ENCODE data around the gene S100A10. TPM values are rescaled to one million over a fixed set of nuclear protein-coding genes. Genes with fewer than 3 reads are reported as not detected.
A peak's percentile ranks its signal among the peaks of the same experiment; 100 is the strongest.

Gene S100A10
- total RNA-seq, 4 donors from 2014 or later: 11.2 to 64.0 (median 35.6) TPM

GRCh38 chr1:152022474-152022873 is 28.8 kb upstream of the S100A10 start:
- TF ChIP-seq POLR2A (IDR thresholded peaks at IDR 0.05) (no peak), CTCF (IDR thresholded peaks at IDR 0.05) (no peak)
- intact Hi-C loops (cut with DNase I): no loop called here
- Histone ChIP-seq H3K9me3 (no peaks in the 10 kb centered on the region), H3K4me1 (no peaks in the 10 kb centered on the region), H3K4me3 (replicated peaks in 1 of 3) (no peak overlapping the region), H3K27me3 (no peaks in the 10 kb centered on the region), H3K27ac (no peak overlapping the region), H3K36me3 (no peaks in the 10 kb centered on the region)
- 85 to 92% methylated on average over 3 of the region's 3 CpGs for WGBS, 2 donors
- no peak for DNase-seq

GRCh38 chr1:152021569-152021968 is 27.9 kb upstream of the S100A10 start:
- H3K36me3 ChIP-seq: no peaks in the 10 kb centered on the region
- H3K27me3 ChIP-seq: no peaks in the 10 kb centered on the region
- no peak overlapping the region for H3K4me3 ChIP-seq (replicated peaks in 1 of 3)
- WGBS, 2 donors: 70 to 76% methylated on average over 7 of the region's 7 CpGs
- TF ChIP-seq POLR2A (IDR thresholded peaks at IDR 0.05) (no peak), CTCF (IDR thresholded peaks at IDR 0.05) (no peak)
- DNase-seq: no peak
- H3K9me3 ChIP-seq: no peaks in the 10 kb centered on the region
- no peaks in the 10 kb centered on the region for H3K4me1 ChIP-seq
- intact Hi-C loops (cut with DNase I): no loop called here
- H3K27ac ChIP-seq: no peak overlapping the region

GRCh38 chr1:152020849-152021248 is 27.2 kb upstream of the S100A10 start:
- WGBS, 2 donors: 75 to 86% methylated on average over 3 of the region's 3 CpGs
- Histone ChIP-seq H3K27me3 (no peaks in the 10 kb centered on the region), H3K4me3 (replicated peaks in 1 of 3) (no peak overlapping the region), H3K4me1 (no peaks in the 10 kb centered on the region), H3K9me3 (no peaks in the 10 kb centered on the region), H3K27ac (no peak overlapping the region), H3K36me3 (no peaks in the 10 kb centered on the region)
- intact Hi-C loops (cut with DNase I): no loop called here
- TF ChIP-seq POLR2A (IDR thresholded peaks at IDR 0.05): no peak
- no peak for TF ChIP-seq CTCF (IDR thresholded peaks at IDR 0.05)
- DNase-seq: no peak

- Histone ChIP-seq H3K27me3 (no peaks in the 10 kb centered on the region), H3K27ac (no peak overlapping the region), H3K36me3 (no peaks in the 10 kb centered on the region), H3K4me3 (replicated peaks in 1 of 3) (no peak overlapping the region), H3K9me3 (no peaks in the 10 kb centered on the region), H3K4me1 (no peaks in the 10 kb centered on the region)
- peak; percentile 45 to 53 for DNase-seq
- TF ChIP-seq CTCF (IDR thresholded peaks at IDR 0.05) (peak in 3 of 6 experiments; percentile 5 to 37 (median 25)), POLR2A (IDR thresholded peaks at IDR 0.05) (no peak)
- 32 to 33% methylated on average over 4 of the region's 4 CpGs for WGBS, 2 donors
- intact Hi-C loops (cut with DNase I): no loop called here
Observed at GRCh38 chr1:152018537-152018936, 24.9 kb upstream of the S100A10 start.

- no peak for TF ChIP-seq POLR2A (IDR thresholded peaks at IDR 0.05)
- no peak for TF ChIP-seq CTCF (IDR thresholded peaks at IDR 0.05)
- WGBS, 2 donors: 64 to 71% methylated on average over 6 of the region's 6 CpGs
- H3K27ac ChIP-seq: no peak overlapping the region
- H3K27me3 ChIP-seq: no peaks in the 10 kb centered on the region
- DNase-seq: no peak
- H3K9me3 ChIP-seq: no peaks in the 10 kb centered on the region
- H3K4me1 ChIP-seq: no peaks in the 10 kb centered on the region
- no peaks in the 10 kb centered on the region for H3K36me3 ChIP-seq
- intact Hi-C loops (cut with DNase I): no loop called here
- H3K4me3 ChIP-seq (replicated peaks in 1 of 3): no peak overlapping the region
Observed at GRCh38 chr1:152015766-152016165, 22.1 kb upstream of the S100A10 start.

Measured in thyroid gland (tissue), 4 donors.